SJSA1 (cell line): ENCODE measurements around the gene PGLYRP4. TPM values are rescaled to one million over a fixed set of nuclear protein-coding genes. Genes with fewer than 3 reads are reported as not detected.

Source experiments
- DNase-seq, 2 experiments: peaks; one replicate each; pipeline ENCODE4 v3.0.0-alpha.2; 2015 to 2020; ENCODE audit warnings: low spot score in 2 of 2, low read depth in 1 of 2
- H3K27ac ChIP-seq: fragments of 250-450 bp; sonication (Bioruptor Pico); 2 replicates; pipeline ENCODE4 v1.5.1; 2020; ENCODE audit warnings: mild to moderate bottlenecking, moderate library complexity
- H3K27me3 ChIP-seq: fragments of 250-450 bp; sonication (Bioruptor Pico); replicated peaks from 2 replicates; pipeline ENCODE4 v1.5.1; 2020; ENCODE audit warnings: mild to moderate bottlenecking, moderate library complexity
- H3K36me3 ChIP-seq: fragments of 250-450 bp; sonication (Bioruptor Pico); 2 replicates; pipeline ENCODE4 v1.5.1; 2020; ENCODE audit warnings: mild to moderate bottlenecking
- H3K4me1 ChIP-seq: fragments of 250-450 bp; sonication (Bioruptor Pico); replicated peaks from 2 replicates; pipeline ENCODE4 v1.6.1; 2021; ENCODE audit warnings: mild to moderate bottlenecking
- H3K4me3 ChIP-seq: fragments of 250-450 bp; sonication (Bioruptor Pico); 2 replicates; pipeline ENCODE4 v1.5.1; 2020; ENCODE audit warnings: mild to moderate bottlenecking
- H3K9me3 ChIP-seq: fragments of 250-450 bp; sonication (Bioruptor Pico); replicated peaks from 2 replicates; pipeline ENCODE4 v1.5.1; 2020; ENCODE audit warnings: mild to moderate bottlenecking
- total RNA-seq: library from RNA; depleted of rRNA; stranded (reverse); fragments of >200 nt; shearing (Covaris generic); gene quantifications from 2 replicates; pipeline ENCODE4 v1.2.3, GENCODE V29; 2014; rRNA removed

Gene PGLYRP4, protein sequence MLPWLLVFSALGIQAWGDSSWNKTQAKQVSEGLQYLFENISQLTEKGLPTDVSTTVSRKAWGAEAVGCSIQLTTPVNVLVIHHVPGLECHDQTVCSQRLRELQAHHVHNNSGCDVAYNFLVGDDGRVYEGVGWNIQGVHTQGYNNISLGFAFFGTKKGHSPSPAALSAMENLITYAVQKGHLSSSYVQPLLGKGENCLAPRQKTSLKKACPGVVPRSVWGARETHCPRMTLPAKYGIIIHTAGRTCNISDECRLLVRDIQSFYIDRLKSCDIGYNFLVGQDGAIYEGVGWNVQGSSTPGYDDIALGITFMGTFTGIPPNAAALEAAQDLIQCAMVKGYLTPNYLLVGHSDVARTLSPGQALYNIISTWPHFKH
- not detected in 2 replicates for total RNA-seq

DNA sequence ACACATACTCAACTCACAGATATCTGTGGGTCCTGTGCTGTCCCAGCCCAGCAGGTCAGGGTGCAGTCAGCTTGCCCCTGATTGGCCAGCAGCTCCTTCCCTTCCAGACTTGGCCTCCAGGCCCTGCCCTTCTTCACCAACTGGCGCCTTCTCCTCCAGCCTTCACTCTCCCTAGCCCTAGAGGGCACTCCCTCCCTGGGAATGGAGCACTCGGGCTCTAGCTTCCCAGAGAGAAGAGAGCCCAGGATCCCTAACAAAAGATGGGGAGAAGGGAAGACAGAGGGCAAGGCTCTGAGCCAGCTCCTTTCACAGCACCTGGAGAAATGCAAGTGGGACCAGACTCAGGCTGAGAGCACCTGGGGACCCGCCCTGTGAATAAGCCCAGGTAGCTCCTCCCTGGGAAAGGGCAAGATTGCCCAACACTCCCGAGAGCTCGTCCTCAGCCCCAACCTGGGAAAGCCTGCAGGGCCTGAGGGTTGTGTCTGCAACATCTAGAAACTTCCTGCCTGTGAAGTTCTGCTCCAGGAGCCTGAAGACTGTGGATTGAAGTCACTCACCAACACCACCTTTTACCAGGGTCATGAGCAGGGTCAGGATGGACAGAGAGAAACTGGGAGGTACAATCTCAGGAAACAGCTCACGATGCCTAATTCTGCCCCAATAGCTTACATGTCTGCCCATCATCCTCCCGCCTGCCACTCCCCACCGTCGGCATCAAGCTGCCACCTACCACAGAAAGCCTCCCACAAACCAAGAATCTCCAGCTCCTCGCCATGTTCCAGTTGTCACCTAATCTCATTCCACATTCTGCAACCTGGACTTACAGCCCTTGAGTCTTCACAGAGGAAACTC, at the start of gene PGLYRP4:
PGLYRP4 (minus strand) TSS at position 331 of the 852 bp plus-strand sequence. CDS start 909 bp downstream, outside the sequence.
- H3K27me3 ChIP-seq, result peaks cover 41% of the 10 kb centered on the region
- H3K27ac ChIP-seq, result no peak within 1 kb of the TSS
- no peak for DNase-seq
- no peaks in the 10 kb centered on the region for H3K4me1 ChIP-seq
- no peak within 1 kb of the TSS for H3K4me3 ChIP-seq
- no peaks in the 10 kb centered on the region for H3K36me3 ChIP-seq
- H3K9me3 ChIP-seq, result no peaks in the 10 kb centered on the region

DNA sequence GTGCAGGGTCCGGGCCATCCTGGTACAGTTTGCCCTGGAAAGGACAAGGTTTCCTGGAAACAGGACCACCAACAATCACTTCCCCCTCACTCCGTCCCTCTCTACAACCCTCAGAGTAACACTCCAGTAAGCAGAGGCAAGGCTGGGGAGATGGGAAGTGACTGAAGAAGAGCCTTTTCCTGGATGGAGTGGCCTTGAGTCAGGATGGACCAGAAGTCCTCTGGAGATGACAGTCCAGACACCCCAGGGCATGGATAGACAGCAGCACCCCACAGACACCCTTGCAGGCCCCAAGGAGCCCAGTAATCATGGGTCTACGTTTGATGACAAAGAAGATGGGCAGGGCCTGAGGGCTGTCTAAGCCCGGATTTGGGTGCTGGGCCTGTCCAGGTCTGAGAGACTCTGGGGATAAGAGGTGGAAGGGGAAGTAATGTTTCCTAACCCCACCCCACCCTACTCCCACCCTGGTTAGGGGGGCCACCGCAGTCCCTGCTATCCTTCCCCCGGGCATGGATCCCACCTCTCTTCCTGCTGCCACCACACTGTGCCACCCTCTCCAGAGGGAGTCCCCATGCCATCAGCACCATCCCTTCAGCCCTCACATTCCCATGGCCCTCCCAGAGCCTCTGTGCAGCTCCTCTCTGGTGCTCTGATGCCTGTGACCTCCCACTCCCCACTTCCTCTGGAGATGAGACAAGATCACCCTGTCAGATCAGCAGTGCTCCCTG, 49.4 kb upstream of the PGLYRP4 start:
- H3K27ac ChIP-seq, result no peak overlapping the region
- H3K9me3 ChIP-seq, result no peaks in the 10 kb centered on the region
- H3K36me3 ChIP-seq, result no peaks in the 10 kb centered on the region
- peaks cover 42% of the 10 kb centered on the region for H3K27me3 ChIP-seq
- DNase-seq, result no peak
- no peak overlapping the region for H3K4me3 ChIP-seq
- H3K4me1 ChIP-seq, result no peaks in the 10 kb centered on the region

DNA sequence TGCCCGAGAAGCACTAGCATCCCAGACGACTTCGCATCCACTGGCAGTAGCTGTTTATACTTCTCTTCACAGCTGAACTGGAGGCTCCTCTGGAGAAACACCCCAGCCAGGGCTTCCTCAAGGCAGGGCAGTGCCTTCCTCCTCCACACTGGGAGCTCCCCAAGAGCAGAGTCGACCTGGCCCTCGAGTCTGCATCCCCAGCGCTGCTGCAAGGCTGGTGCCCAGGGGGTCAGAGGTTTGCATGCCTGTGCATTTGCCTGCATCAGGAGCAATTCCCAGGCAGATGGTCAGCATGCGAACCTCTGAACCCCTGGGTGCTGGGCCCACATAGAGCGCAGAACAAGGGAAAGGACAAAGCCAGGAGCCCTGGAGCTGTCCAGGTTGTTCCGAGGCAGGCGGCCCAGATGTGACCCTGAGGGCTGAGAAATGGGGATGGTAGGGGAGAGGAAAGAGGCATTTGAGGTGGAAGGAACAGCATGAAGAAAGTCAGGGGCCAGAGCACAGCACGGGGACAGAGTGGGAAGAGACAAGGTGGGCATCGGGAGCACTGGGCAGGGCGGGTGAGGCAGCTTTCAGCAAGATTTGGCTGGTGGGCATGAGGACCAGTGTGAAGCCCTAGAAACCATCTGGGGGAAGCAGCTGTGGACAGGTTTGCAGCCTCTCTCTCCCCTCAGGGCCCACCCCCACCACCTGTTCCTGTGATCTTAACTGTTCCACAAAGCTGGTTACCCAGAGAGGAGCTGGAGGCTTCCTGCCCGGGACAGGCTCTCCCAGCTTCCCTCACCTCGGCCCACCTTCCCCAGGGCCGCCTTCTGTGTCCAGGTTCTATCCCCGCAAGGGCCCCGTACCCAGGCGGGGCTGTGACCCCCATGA, 48.6 kb upstream of the PGLYRP4 start:
- H3K27me3 ChIP-seq, result peaks cover 42% of the 10 kb centered on the region
- no peak for DNase-seq

DNA sequence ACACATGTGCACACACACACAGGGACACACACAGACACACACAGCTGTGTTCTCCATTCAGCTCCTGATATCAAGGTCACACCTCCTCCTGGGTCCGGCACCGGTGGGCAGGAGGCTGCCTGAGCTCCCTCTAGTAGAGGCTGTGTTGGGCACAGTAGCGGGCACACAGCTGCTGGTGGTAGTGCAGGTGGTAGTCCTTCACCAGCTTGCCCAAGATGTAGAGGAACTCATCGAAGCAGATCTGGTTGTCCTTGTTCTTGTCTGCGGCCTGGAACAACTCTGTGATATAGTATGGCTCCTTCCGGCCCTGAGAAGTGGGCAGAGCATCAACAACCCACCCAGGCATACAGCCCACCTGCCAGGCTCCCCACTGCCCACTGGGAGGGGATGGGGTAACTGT, 47.8 kb upstream of the PGLYRP4 start:
- H3K27ac ChIP-seq, result no peak overlapping the region
- H3K9me3 ChIP-seq, result no peaks in the 10 kb centered on the region
- no peak overlapping the region for H3K4me3 ChIP-seq
- no peaks in the 10 kb centered on the region for H3K36me3 ChIP-seq
- H3K4me1 ChIP-seq, result no peaks in the 10 kb centered on the region
- no peak for DNase-seq
- H3K27me3 ChIP-seq, result peaks cover 37% of the 10 kb centered on the region

More for the DNA sequence above, 48.6 kb upstream of the PGLYRP4 start:
- no peak overlapping the region for H3K4me3 ChIP-seq
- H3K27ac ChIP-seq, result no peak overlapping the region
- H3K9me3 ChIP-seq, result no peaks in the 10 kb centered on the region
- no peaks in the 10 kb centered on the region for H3K36me3 ChIP-seq
- H3K4me1 ChIP-seq, result no peaks in the 10 kb centered on the region

DNA sequence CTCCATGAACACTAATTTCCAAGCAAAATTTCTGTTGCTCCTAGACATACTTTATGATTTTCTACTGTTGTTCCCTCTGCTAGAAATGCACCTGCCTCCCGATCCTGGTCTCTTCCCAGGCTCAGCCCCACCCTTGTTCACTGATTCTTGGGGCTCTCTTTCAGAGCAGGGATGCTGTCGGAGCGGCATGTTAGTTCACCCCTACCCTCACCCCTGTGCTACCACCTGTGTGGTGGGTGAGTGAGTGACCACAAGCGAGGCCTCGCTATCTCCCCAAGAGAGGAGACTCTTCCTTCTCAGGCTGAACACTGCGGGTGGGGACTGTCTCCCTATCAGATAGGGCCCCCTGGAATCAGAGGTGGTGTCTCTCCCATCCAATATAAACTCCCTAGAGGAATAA, 47.1 kb upstream of the PGLYRP4 start:
- H3K9me3 ChIP-seq, result no peaks in the 10 kb centered on the region
- no peak overlapping the region for H3K4me3 ChIP-seq
- H3K27me3 ChIP-seq, result peaks cover 31% of the 10 kb centered on the region
- H3K27ac ChIP-seq, result no peak overlapping the region
- no peak for DNase-seq
- H3K4me1 ChIP-seq, result no peaks in the 10 kb centered on the region
- H3K36me3 ChIP-seq, result no peaks in the 10 kb centered on the region

DNA sequence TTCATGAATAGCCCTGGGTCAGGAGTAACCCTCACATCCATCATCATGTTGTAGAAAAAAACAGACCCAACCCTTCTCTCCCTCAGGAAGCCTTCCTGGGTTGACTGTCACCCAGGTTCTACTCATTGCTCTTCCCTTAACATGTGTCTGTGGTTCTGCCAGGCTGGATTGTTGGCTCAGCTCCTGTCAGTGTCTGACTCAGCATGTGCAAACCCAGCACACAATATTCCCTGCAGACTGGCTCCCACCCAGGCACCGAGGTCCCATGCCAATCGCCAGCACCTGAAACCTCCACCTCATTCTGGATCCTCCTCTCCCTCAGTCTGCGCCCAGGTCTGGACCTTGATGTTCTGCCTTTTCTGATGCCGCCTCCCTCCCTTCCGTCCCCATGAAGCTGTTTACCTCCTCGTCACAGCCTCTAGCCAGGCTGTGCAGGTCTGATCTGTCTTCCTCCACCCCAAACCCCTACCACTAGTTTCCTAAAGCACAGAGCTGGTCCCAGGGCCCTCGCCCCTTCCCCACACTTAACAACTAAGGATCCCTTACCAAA, 46.6 kb upstream of the PGLYRP4 start:
- Histone ChIP-seq H3K27me3 (peaks cover 25% of the 10 kb centered on the region), H3K4me3 (no peak overlapping the region), H3K36me3 (no peaks in the 10 kb centered on the region), H3K4me1 (no peaks in the 10 kb centered on the region), H3K9me3 (no peaks in the 10 kb centered on the region), H3K27ac (no peak overlapping the region)
- DNase-seq, result no peak

DNA sequence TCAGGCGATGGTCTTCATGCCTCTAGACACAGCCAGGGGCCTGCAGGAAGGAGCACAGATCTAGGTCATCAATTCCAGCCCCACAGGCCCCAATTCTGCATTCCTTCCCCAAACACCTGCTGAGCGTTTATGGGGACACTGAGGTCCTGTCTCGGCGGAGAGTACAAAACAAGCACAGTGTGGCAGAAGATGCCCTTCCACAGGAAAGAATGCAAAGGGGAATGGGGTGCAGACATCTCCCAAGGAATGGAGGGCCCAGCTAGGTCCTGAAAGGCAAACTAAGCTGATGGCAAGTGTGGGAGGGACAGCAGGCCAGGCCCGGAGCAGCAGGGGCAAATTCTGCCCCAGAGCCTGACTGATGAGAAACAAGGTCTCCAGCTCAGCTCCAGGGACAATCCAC, 45.8 kb upstream of the PGLYRP4 start:
- Histone ChIP-seq H3K27me3 (peaks cover 21% of the 10 kb centered on the region), H3K4me3 (no peak overlapping the region), H3K9me3 (no peaks in the 10 kb centered on the region), H3K36me3 (no peaks in the 10 kb centered on the region), H3K4me1 (no peaks in the 10 kb centered on the region), H3K27ac (no peak overlapping the region)
- DNase-seq, result peak in 1 of 2 experiments; percentile 24

DNA sequence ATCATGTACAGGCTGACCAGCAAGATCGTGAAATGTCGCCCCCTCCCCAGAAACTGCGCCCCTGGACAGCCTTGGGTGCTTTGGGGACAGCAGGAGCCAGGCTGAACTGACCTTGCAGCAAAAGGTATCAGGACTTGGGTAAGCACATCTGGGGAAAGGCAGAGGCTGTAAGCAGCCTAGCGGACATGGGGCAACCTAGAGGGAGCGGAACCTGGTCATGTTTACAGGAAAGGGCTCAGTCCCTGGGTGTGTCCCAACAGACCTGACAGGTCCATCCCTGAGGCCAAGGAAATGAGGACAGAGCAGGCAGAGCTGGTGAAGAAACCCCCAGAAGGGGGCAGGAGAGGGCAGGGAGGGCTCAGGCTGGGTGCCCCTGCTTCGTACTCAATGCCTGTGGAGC, 45.3 kb upstream of the PGLYRP4 start:
- H3K4me1 ChIP-seq, result no peaks in the 10 kb centered on the region
- no peaks in the 10 kb centered on the region for H3K9me3 ChIP-seq
- DNase-seq, result peak in 1 of 2 experiments; percentile 35
- H3K4me3 ChIP-seq, result no peak overlapping the region
- H3K27me3 ChIP-seq, result peaks cover 26% of the 10 kb centered on the region; the same call in 1 of the 2 replicates
- no peaks in the 10 kb centered on the region for H3K36me3 ChIP-seq
- H3K27ac ChIP-seq, result no peak overlapping the region

DNA sequence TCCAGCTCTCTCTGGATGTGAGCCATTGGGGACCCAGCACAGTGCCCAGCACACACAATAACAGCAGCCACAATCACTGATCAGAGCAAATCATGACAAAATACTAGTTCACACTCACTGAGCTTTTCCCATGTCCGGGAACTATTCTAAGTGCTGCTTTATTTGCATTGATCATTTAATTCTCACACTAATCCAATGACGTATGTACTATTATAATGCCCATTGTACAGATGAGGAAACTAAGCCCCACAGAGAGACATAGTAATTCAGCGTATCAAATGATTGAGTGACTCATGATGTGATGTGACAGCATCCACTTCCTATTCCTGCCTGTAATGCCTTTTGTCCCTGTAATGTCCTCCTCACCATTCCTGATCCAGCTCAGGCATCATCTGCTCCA, 44.2 kb upstream of the PGLYRP4 start:
- no peaks in the 10 kb centered on the region for H3K9me3 ChIP-seq

DNA sequence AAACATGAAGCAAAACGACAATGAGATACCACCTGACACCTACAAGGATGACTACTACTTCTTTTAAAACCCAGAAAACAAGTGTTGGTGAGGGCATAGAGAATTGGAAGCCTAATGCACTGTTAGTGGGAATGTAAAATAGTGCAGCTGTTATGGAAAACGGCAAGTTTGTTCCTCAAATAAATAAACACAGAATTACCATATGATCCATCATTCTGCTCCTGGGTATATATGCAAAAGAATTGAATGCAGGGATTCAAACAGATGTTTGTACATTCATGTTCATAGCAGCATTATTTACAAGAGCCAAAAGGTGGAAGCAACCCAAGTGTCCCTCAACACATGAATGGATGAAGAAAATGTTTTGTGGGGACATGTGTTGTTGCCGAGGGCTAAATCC, 43.6 kb upstream of the PGLYRP4 start:
- H3K27ac ChIP-seq, result no peak overlapping the region
- H3K27me3 ChIP-seq, result peaks cover 20% of the 10 kb centered on the region
- DNase-seq, result no peak
- no peaks in the 10 kb centered on the region for H3K36me3 ChIP-seq
- H3K9me3 ChIP-seq, result no peaks in the 10 kb centered on the region
- H3K4me3 ChIP-seq, result no peak overlapping the region
- H3K4me1 ChIP-seq, result no peaks in the 10 kb centered on the region

More for the DNA sequence above, 44.2 kb upstream of the PGLYRP4 start:
- Histone ChIP-seq H3K27me3 (peaks cover 20% of the 10 kb centered on the region; the same call in 1 of the 2 replicates), H3K27ac (no peak overlapping the region), H3K4me1 (no peaks in the 10 kb centered on the region), H3K36me3 (no peaks in the 10 kb centered on the region), H3K4me3 (no peak overlapping the region)
- DNase-seq, result no peak

DNA sequence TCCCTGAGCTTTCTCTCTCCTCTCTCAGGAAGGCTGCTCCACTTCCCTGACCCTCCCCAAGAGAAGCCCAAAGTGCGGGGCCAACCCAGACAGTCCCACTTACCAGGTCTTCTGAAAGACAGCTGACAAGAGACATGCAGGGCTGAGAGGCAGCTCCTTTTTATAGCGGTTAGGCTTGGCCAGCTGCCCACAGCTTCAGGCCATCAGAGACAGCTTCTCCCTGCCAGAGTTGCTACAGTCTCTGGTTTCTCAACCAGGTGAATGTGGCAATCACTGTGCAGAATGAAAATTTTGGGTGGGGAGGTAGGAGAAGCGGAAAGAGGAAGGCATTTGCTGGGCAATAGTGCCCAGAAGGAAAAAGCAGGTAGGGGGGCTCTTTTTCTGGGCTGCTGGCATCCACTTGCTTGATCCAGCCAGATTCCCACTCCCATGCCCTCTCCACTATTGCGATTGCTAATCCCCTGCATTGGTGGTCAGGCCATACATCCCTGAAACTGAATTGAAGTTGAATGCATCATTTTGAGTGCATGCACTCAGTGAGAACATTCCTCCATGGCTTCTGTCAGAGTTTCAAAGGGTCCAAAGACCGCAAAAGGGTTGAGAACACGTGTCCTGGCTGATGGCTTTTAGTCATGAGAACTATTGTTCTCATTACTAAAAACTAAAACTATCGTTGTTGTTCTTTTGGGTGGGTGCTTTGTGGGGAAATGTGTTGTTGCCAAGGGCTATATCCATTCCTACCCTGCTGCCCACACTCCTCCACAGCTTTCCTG, 42.5 kb upstream of the PGLYRP4 start, which contains the start of gene S100A8:
S100A8 (minus strand) TSS at position 136 of the 773 bp plus-strand sequence. CDS start 538 bp downstream, outside the sequence.
- H3K27me3 ChIP-seq, result peaks cover 12% of the 10 kb centered on the region
- DNase-seq, result no peak
- H3K36me3 ChIP-seq, result no peaks in the 10 kb centered on the region
- H3K4me1 ChIP-seq, result no peaks in the 10 kb centered on the region
- no peak within 1 kb of the TSS for H3K27ac ChIP-seq
- no peaks in the 10 kb centered on the region for H3K9me3 ChIP-seq
- no peak within 1 kb of the TSS for H3K4me3 ChIP-seq
